Muscle layer of duodenum (tissue), 2 donors: Measurements from ENCODE around the gene NPR3.

Experiments
- H3K27ac ChIP-seq: one replicate; pipeline ENCODE4 v1.7.0; 2013; ENCODE audit warnings: mild to moderate bottlenecking, low read length
- H3K27me3 ChIP-seq: one replicate; pipeline ENCODE4 v1.7.0; 2013; ENCODE audit warnings: low read depth, mild to moderate bottlenecking, control low read depth, low read length
- H3K36me3 ChIP-seq, 2 donors: one replicate each; pipeline ENCODE4 v1.7.0; 2013; ENCODE audit warnings: low read length in 2 of 2, control low read depth in 1 of 2, mild to moderate bottlenecking in 1 of 2; ENCODE audit not compliant: insufficient read depth in 2 of 2, control insufficient read depth in 1 of 2
- H3K4me1 ChIP-seq, 2 donors: one replicate each; pipeline ENCODE4 v1.7.0; 2013; ENCODE audit warnings: low read length in 2 of 2, mild to moderate bottlenecking in 2 of 2, control low read depth in 1 of 2, moderate library complexity in 1 of 2; ENCODE audit not compliant: insufficient read depth in 2 of 2, control insufficient read depth in 1 of 2
- H3K4me3 ChIP-seq, 2 donors: one replicate each; pipeline ENCODE4 v1.7.0; 2013; ENCODE audit warnings: low read length in 2 of 2, low read depth in 1 of 2, mild to moderate bottlenecking in 1 of 2
- H3K9me3 ChIP-seq, 2 donors: one replicate each; pipeline ENCODE4 v1.7.0; 2013; ENCODE audit warnings: low read length in 2 of 2, control low read depth in 1 of 2, mild to moderate bottlenecking in 1 of 2; ENCODE audit not compliant: control insufficient read depth in 1 of 2
- donor health status: healthy.

Gene NPR3

GRCh38 chr5:32710550-32711361 lies at the start of gene NPR3:
Gene NPR3, plus strand, starts transcription at chr5:32711321. Its CDS starts 456 bp downstream, at chr5:32711777.
- Histone ChIP-seq H3K36me3 (no peaks in the 10 kb centered on the region), H3K27ac (peak within 1 kb of the TSS; percentile 72), H3K4me3 (peak within 1 kb of the TSS; percentile 86 to 96), H3K4me1 (peaks cover 0 to 30% of the 10 kb centered on the region in 2 donors), H3K27me3 (peaks cover 25% of the 10 kb centered on the region), H3K9me3 (no peaks in the 10 kb centered on the region)

- Histone ChIP-seq H3K36me3 (no peaks in the 10 kb centered on the region), H3K27ac (no peak overlapping the region), H3K27me3 (no peaks in the 10 kb centered on the region), H3K9me3 (peaks cover 6 to 20% of the 10 kb centered on the region in 2 donors), H3K4me3 (no peak overlapping the region), H3K4me1 (no peaks in the 10 kb centered on the region)
These were observed 46.6 kb upstream of the NPR3 start for GRCh38 chr5:32664523-32664922.

- Histone ChIP-seq H3K9me3 (peaks cover 6 to 32% of the 10 kb centered on the region in 2 donors), H3K4me3 (no peak overlapping the region), H3K4me1 (no peaks in the 10 kb centered on the region), H3K27ac (no peak overlapping the region), H3K27me3 (no peaks in the 10 kb centered on the region), H3K36me3 (no peaks in the 10 kb centered on the region)
These were observed 42.6 kb upstream of the NPR3 start for GRCh38 chr5:32668552-32668951.

- Histone ChIP-seq H3K36me3 (no peaks in the 10 kb centered on the region), H3K4me3 (no peak overlapping the region), H3K27ac (no peak overlapping the region), H3K27me3 (no peaks in the 10 kb centered on the region), H3K4me1 (no peaks in the 10 kb centered on the region), H3K9me3 (peaks cover 0 to 18% of the 10 kb centered on the region in 2 donors)
These were observed 37.8 kb upstream of the NPR3 start for GRCh38 chr5:32673272-32673671.

GRCh38 chr5:32677023-32677422 lies 34.1 kb upstream of the NPR3 start:
- Histone ChIP-seq H3K27ac (no peak overlapping the region), H3K4me1 (no peaks in the 10 kb centered on the region), H3K27me3 (no peaks in the 10 kb centered on the region), H3K36me3 (no peaks in the 10 kb centered on the region), H3K9me3 (peaks cover 0 to 11% of the 10 kb centered on the region in 2 donors), H3K4me3 (no peak overlapping the region)

GRCh38 chr5:32678472-32678871 lies 32.6 kb upstream of the NPR3 start:
- no peaks in the 10 kb centered on the region for H3K36me3 ChIP-seq
- H3K9me3 ChIP-seq = no peaks in the 10 kb centered on the region
- no peaks in the 10 kb centered on the region for H3K4me1 ChIP-seq
- H3K4me3 ChIP-seq = no peak overlapping the region
- no peaks in the 10 kb centered on the region for H3K27me3 ChIP-seq
- no peak overlapping the region for H3K27ac ChIP-seq

GRCh38 chr5:32679218-32679617 lies 31.9 kb upstream of the NPR3 start:
- no peak overlapping the region for H3K4me3 ChIP-seq
- peaks cover 0 to 3% of the 10 kb centered on the region in 2 donors for H3K9me3 ChIP-seq
- H3K36me3 ChIP-seq = no peaks in the 10 kb centered on the region
- no peak overlapping the region for H3K27ac ChIP-seq
- no peaks in the 10 kb centered on the region for H3K27me3 ChIP-seq
- no peaks in the 10 kb centered on the region for H3K4me1 ChIP-seq

GRCh38 chr5:32680183-32680582 lies 30.9 kb upstream of the NPR3 start:
- H3K4me1 ChIP-seq = no peaks in the 10 kb centered on the region
- no peak overlapping the region for H3K4me3 ChIP-seq
- H3K36me3 ChIP-seq = no peaks in the 10 kb centered on the region
- peaks cover 0 to 11% of the 10 kb centered on the region in 2 donors for H3K9me3 ChIP-seq
- H3K27ac ChIP-seq = no peak overlapping the region
- H3K27me3 ChIP-seq = no peaks in the 10 kb centered on the region

GRCh38 chr5:32683125-32683524 lies 28.0 kb upstream of the NPR3 start:
- Histone ChIP-seq H3K27me3 (no peaks in the 10 kb centered on the region), H3K9me3 (peaks cover 0 to 11% of the 10 kb centered on the region in 2 donors), H3K4me3 (no peak overlapping the region), H3K4me1 (peaks cover 0 to 13% of the 10 kb centered on the region in 2 donors), H3K27ac (no peak overlapping the region), H3K36me3 (no peaks in the 10 kb centered on the region)

GRCh38 chr5:32684260-32684659 lies 26.9 kb upstream of the NPR3 start:
- no peaks in the 10 kb centered on the region for H3K36me3 ChIP-seq
- no peaks in the 10 kb centered on the region for H3K27me3 ChIP-seq
- H3K4me1 ChIP-seq = peaks cover 0 to 13% of the 10 kb centered on the region in 2 donors
- no peak overlapping the region for H3K27ac ChIP-seq
- H3K9me3 ChIP-seq = peaks cover 0 to 11% of the 10 kb centered on the region in 2 donors
- H3K4me3 ChIP-seq = no peak overlapping the region

- Histone ChIP-seq H3K4me1 (peaks cover 0 to 13% of the 10 kb centered on the region in 2 donors), H3K4me3 (no peak overlapping the region), H3K27ac (no peak overlapping the region), H3K27me3 (no peaks in the 10 kb centered on the region), H3K36me3 (no peaks in the 10 kb centered on the region), H3K9me3 (peaks cover 0 to 11% of the 10 kb centered on the region in 2 donors)
These were observed 24.2 kb upstream of the NPR3 start for GRCh38 chr5:32686799-32687498.
